Activated effector memory CD4-positive, alpha-beta T cell treated with anti-CD3 and anti-CD28 coated beads, Interleukin-2, amount 50 U/mL, for 16 hours (primary cell): Measurements from ENCODE around the gene CLEC4C.

Experiments
- DNase-seq: peaks from one replicate; pipeline ENCODE4 v3.0.0-alpha.2; 2020

CLEC4C gene

DNA sequence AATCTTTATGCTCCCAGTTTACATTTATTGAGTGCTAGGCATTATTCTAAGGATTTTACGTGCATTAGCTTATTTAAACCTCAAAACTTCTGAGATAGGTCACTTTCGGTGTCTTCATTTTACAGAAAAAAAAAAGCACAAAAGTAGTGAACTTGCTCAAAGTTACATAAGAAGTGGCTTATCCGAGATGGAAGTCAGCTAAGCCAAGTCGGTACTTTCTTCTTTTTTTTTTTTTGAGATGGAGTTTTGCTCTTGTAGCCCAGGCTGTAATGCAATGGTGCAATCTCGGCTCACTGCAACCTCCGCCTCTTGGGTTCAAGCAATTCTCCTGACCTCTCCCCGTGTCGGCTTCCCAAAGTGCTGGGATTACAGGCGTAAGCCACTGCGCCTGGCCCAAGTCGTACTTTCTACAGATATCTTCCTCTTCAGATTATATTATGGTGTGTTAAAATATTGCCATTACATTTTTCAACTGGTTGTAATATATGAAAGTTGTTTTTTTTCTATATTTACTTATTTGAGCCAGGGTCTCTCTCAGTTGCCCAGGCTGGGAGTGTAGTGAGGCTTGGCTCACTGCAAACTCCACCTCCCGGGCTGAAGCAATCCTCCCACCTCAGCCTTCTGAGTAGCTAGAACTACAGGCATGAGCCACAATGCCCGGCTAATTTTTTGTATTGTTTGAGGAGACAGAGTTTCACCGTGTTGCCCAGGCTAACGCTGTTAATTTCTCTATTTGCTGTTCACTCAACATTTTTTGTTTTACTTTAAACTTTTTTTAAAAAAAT, 27.0 kb downstream of the CLEC4C start:
- DNase-seq = no peak

- no peak for DNase-seq
Measured at GRCh38 chr12:7716381-7716780, 30.8 kb downstream of the CLEC4C start.

- DNase-seq = no peak
Measured at GRCh38 chr12:7712841-7713442, 34.2 kb downstream of the CLEC4C start.

GRCh38 chr12:7711133-7711532, 36.0 kb downstream of the CLEC4C start, which contains the start of gene DPPA3:
DPPA3 (plus strand) TSS chr12:7711433; CDS start chr12:7711571, 138 bp downstream.
- no peak for DNase-seq

- DNase-seq = no peak
Measured at GRCh38 chr12:7709969-7710675, 37.1 kb downstream of the CLEC4C start.

GRCh38 chr12:7705846-7706245, 41.3 kb downstream of the CLEC4C start:
- DNase-seq = no peak

DNA sequence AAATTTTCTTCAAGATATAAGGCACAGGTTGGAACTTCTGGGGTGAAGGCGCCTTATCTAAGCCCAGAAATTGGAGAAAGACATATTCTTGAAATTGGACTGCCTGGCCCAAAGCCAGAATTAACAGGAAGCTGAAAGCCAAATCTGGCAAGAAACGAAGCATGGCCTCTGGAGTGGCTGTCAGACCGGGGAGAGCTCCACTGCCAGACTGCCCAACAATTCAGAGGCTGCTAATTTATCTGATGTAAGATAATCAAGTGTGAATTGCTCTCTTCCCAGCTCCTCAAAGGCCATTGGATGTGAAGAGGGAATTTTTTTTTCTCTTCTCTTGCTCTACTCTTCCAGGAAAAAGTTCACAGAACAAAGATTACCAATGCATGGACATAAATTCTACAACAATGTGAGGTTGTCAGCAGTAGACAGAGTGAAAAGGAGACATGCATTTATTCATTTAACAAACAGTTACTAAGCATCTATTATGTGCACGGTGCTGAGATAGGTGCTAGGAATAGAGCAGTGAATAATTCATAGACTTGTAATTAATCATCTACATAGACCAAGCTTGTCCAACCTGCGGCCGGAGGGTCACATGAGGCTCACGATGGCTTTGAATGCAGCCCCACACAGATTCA, 51.5 kb downstream of the CLEC4C start, which contains the start of gene GDF3:
Gene GDF3 (minus strand): TSS at position 210 of the 632 bp plus-strand sequence. CDS start 47 bp downstream, at position 163.
- DNase-seq = no peak

GRCh38 chr12:7695237-7695560, 52.0 kb downstream of the CLEC4C start:
- DNase-seq = no peak

- no peak for DNase-seq
Measured at GRCh38 chr12:7694556-7695236, 52.5 kb downstream of the CLEC4C start.

DNA sequence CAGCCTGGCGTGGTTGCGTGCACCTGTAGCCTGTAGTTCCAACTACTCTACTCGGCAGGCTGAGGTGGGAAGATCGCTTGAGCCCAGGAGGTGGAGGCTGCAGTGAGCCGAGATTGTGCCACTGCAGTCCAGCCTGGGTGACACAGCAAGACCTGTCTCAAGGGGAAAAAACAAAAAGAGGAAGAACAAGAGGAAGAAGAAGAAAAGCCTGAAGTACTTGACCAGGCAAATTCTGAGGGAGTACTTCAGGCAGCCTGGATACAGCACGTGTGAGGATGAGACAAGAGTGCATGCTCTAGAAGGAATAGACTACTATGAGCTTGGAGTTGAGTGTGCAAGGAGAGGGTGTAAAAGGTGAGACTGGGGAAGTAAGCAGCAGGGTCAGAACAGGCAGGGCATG, 53.4 kb downstream of the CLEC4C start:
- no peak for DNase-seq

GRCh38 chr12:7681535-7681934, 65.6 kb downstream of the CLEC4C start:
- no peak for DNase-seq
